Neuronal stem cell (in vitro differentiated cells): ENCODE measurements around the gene LGMN.

ENCODE experiments used
- DNase-seq: peaks from one replicate; pipeline ENCODE4 v3.0.0-alpha.2; 2013; ENCODE audit warnings: low spot score
- H2AFZ ChIP-seq: one replicate; pipeline ENCODE4 v1.6.1; 2013; ENCODE audit warnings: mild to moderate bottlenecking, low read length, inconsistent platforms
- H2AK5ac ChIP-seq: 2 replicates; pipeline ENCODE4 v1.6.1; 2013; ENCODE audit warnings: low read depth, mild to moderate bottlenecking, inconsistent platforms, low read length, moderate library complexity, mixed read lengths
- H2BK120ac ChIP-seq: 2 replicates; pipeline ENCODE4 v1.6.1; 2013; ENCODE audit warnings: low read depth, mild to moderate bottlenecking, inconsistent platforms, low read length, moderate library complexity, mixed read lengths
- H2BK12ac ChIP-seq: one replicate; pipeline ENCODE4 v1.6.1; 2013; ENCODE audit warnings: low read length, inconsistent platforms
- H2BK15ac ChIP-seq: 2 replicates; pipeline ENCODE4 v1.6.1; 2013; ENCODE audit warnings: mild to moderate bottlenecking, low read length, inconsistent platforms, mixed read lengths
- H2BK5ac ChIP-seq: one replicate; pipeline ENCODE4 v1.6.1; 2013; ENCODE audit warnings: inconsistent platforms, mild to moderate bottlenecking, low read length, moderate library complexity
- H3K14ac ChIP-seq: one replicate; pipeline ENCODE4 v1.6.1; 2013; ENCODE audit warnings: low read length, inconsistent platforms
- H3K18ac ChIP-seq: 2 replicates; pipeline ENCODE4 v1.6.1; 2013; ENCODE audit warnings: low read length, inconsistent platforms
- H3K23ac ChIP-seq: 2 replicates; pipeline ENCODE4 v1.6.1; 2013; ENCODE audit warnings: low read depth, mild to moderate bottlenecking, mixed read lengths, low read length, inconsistent platforms; ENCODE audit not compliant: poor library complexity
- H3K27ac ChIP-seq: replicated peaks from 3 replicates; pipeline ENCODE4 v1.5.1; 2013; ENCODE audit warnings: low read length, inconsistent platforms
- H3K27me3 ChIP-seq, 3 experiments: 2 replicates each; pipeline ENCODE4 v1.6.1; 2013; ENCODE audit warnings: low read length in 3 of 3, mild to moderate bottlenecking in 2 of 3, inconsistent platforms in 1 of 3, low read depth in 1 of 3, mixed read lengths in 1 of 3, moderate library complexity in 1 of 3; ENCODE audit not compliant: control insufficient read depth in 3 of 3, insufficient read depth in 3 of 3
- H3K36me3 ChIP-seq, 2 donors: replicated peaks in 1 of 2; 2 replicates each; pipeline ENCODE4 v1.6.1; 2013; ENCODE audit warnings: low read length in 2 of 2; ENCODE audit not compliant: control insufficient read depth in 2 of 2, insufficient read depth in 2 of 2
- H3K4ac ChIP-seq: 2 replicates; pipeline ENCODE4 v1.6.1; 2013; ENCODE audit warnings: inconsistent platforms, mild to moderate bottlenecking, low read length, moderate library complexity
- H3K4me1 ChIP-seq, 2 donors: 1 replicate in 1 of 2; 2 replicates in 1 of 2; pipeline ENCODE4 v1.6.1; 2013; ENCODE audit warnings: low read length in 2 of 2, low read depth in 1 of 2; ENCODE audit not compliant: control insufficient read depth in 2 of 2, insufficient read depth in 1 of 2
- H3K4me2 ChIP-seq: one replicate; pipeline ENCODE4 v1.6.1; 2013; ENCODE audit warnings: mild to moderate bottlenecking, low read length, inconsistent platforms; ENCODE audit not compliant: insufficient read depth, poor library complexity, severe bottlenecking
- H3K4me3 ChIP-seq, 2 donors: 2 replicates each; pipeline ENCODE4 v1.5.1; 2013; ENCODE audit warnings: low read length in 2 of 2, mild to moderate bottlenecking in 2 of 2, inconsistent platforms in 1 of 2, moderate library complexity in 1 of 2
- H3K79me1 ChIP-seq: one replicate; pipeline ENCODE4 v1.6.1; 2013; ENCODE audit warnings: low read depth, mild to moderate bottlenecking, inconsistent platforms, low read length, moderate library complexity
- H3K9ac ChIP-seq: one replicate; pipeline ENCODE4 v1.6.1; 2013; ENCODE audit warnings: mild to moderate bottlenecking, low read depth, low read length, inconsistent platforms; ENCODE audit not compliant: poor library complexity
- H3K9me3 ChIP-seq, 2 donors: replicated peaks in 1 of 2; 2 replicates each; pipeline versions ENCODE3 to v1.6.1; 2013; ENCODE audit warnings: low read length in 2 of 2, mild to moderate bottlenecking in 2 of 2, inconsistent platforms in 1 of 2, low read depth in 1 of 2, mixed read lengths in 1 of 2, moderate library complexity in 1 of 2; ENCODE audit not compliant: control insufficient read depth in 2 of 2, insufficient read depth in 1 of 2
- H4K8ac ChIP-seq: one replicate; pipeline ENCODE4 v1.6.1; 2013; ENCODE audit warnings: low read depth, mild to moderate bottlenecking, inconsistent platforms, low read length, moderate library complexity
- H4K91ac ChIP-seq: one replicate; pipeline ENCODE4 v1.6.1; 2013; ENCODE audit warnings: low read length, low read depth, mild to moderate bottlenecking, inconsistent platforms; ENCODE audit not compliant: poor library complexity
- WGBS, 2 donors: extraction: QIAGEN DNeasy Blood & Tissue Kit; methylation state at CpG; one replicate each; pipeline ENCODE4 v1.1.7; 2013; ENCODE audit warnings: missing lambda C conversion rate in 2 of 2, mixed read lengths in 1 of 2; ENCODE audit not compliant: insufficient read length in 2 of 2, insufficient replicate concordance in 1 of 2; ENCODE audit errors: extremely low coverage in 2 of 2; 5-methylcytosine and 5-hydroxymethylcytosine counted together

Gene LGMN

GRCh38 chr14:92687681-92688433 lies 60.6 kb downstream of the LGMN start:
- peak overlapping the region; percentile 89 for H3K18ac ChIP-seq
- peak overlapping the region; percentile 85 for H2BK15ac ChIP-seq
- peak overlapping the region; percentile 82 for H3K14ac ChIP-seq
- H2BK12ac ChIP-seq = no peak overlapping the region
- no CpG with 5 or more reads among the region's 80 CpGs for whole genome bisulfite sequencing, 2 donors
- H3K4me1 ChIP-seq = peaks cover 0 to 4% of the 10 kb centered on the region in 2 donors
- peaks cover 0 to 30% (median 11%) of the 10 kb centered on the region in 3 experiments for H3K27me3 ChIP-seq
- DNase-seq = peak; percentile 37
- H3K9me3 ChIP-seq = no peaks in the 10 kb centered on the region
- no peaks in the 10 kb centered on the region for H3K79me1 ChIP-seq
- H3K4me2 ChIP-seq = peak overlapping the region; percentile 94
- H2AK5ac ChIP-seq = peak overlapping the region; percentile 52
- H2BK120ac ChIP-seq = no peak overlapping the region
- H3K9ac ChIP-seq = peak overlapping the region; percentile 93
- no peak overlapping the region for H3K27ac ChIP-seq
- peak overlapping the region in 1 of 2 donors; percentile 76 for H3K4me3 ChIP-seq
- H4K91ac ChIP-seq = no peak overlapping the region
- peak overlapping the region; percentile 53 for H2BK5ac ChIP-seq
- H4K8ac ChIP-seq = peak overlapping the region; percentile 65
- H2AFZ ChIP-seq = no peak overlapping the region
- H3K36me3 ChIP-seq = peaks cover 0 to 3% of the 10 kb centered on the region in 2 donors
- peak overlapping the region; percentile 80 for H3K23ac ChIP-seq
- H3K4ac ChIP-seq = no peak overlapping the region

GRCh38 chr14:92686900-92687427 lies 61.5 kb downstream of the LGMN start:
- Histone ChIP-seq H3K27me3 (peaks cover 0 to 30% (median 11%) of the 10 kb centered on the region in 3 experiments), H2AFZ (peak overlapping the region; percentile 87), H2BK15ac (peak overlapping the region; percentile 85), H3K14ac (peak overlapping the region; percentile 99), H2BK12ac (peak overlapping the region; percentile 22), H3K27ac (no peak overlapping the region), H3K4me1 (peaks cover 0 to 4% of the 10 kb centered on the region in 2 donors), H3K4me3 (peak overlapping the region in 1 of 2 donors; percentile 76), H3K23ac (peak overlapping the region; percentile 31), H3K9me3 (no peaks in the 10 kb centered on the region), H4K8ac (peak overlapping the region; percentile 17), H2AK5ac (peak overlapping the region; percentile 84), H3K79me1 (no peaks in the 10 kb centered on the region), H3K9ac (peak overlapping the region; percentile 90), H3K18ac (peak overlapping the region; percentile 94), H4K91ac (no peak overlapping the region), H3K4me2 (peak overlapping the region; percentile 94), H2BK5ac (no peak overlapping the region), H3K4ac (peak overlapping the region; percentile 53), H3K36me3 (peaks cover 0 to 3% of the 10 kb centered on the region in 2 donors), H2BK120ac (peak overlapping the region; percentile 72)
- DNase-seq = peak; percentile 84
- WGBS, 2 donors = no CpG with 5 or more reads among the region's 45 CpGs

- Histone ChIP-seq H2BK5ac (no peak overlapping the region), H3K27ac (no peak overlapping the region), H3K4ac (no peak overlapping the region), H3K23ac (no peak overlapping the region), H3K79me1 (no peaks in the 10 kb centered on the region), H4K91ac (no peak overlapping the region), H2BK15ac (no peak overlapping the region), H3K4me1 (peaks cover 0 to 4% of the 10 kb centered on the region in 2 donors), H2BK12ac (no peak overlapping the region), H3K9ac (peak overlapping the region; percentile 45), H2AK5ac (no peak overlapping the region), H4K8ac (no peak overlapping the region), H3K4me2 (peak overlapping the region; percentile 14), H3K18ac (peak overlapping the region; percentile 89), H3K4me3 (no peak overlapping the region), H2AFZ (peak overlapping the region; percentile 87), H3K9me3 (no peaks in the 10 kb centered on the region), H3K36me3 (peaks cover 0 to 3% of the 10 kb centered on the region in 2 donors), H3K14ac (no peak overlapping the region), H2BK120ac (no peak overlapping the region), H3K27me3 (peaks cover 0 to 30% (median 11%) of the 10 kb centered on the region in 3 experiments)
- DNase-seq = no peak
- WGBS, 2 donors = no CpG with 5 or more reads among the region's 9 CpGs
Measured at GRCh38 chr14:92686411-92686899, 62.0 kb downstream of the LGMN start.

GRCh38 chr14:92685784-92686355 lies 62.6 kb downstream of the LGMN start:
- Histone ChIP-seq H3K9me3 (no peaks in the 10 kb centered on the region), H3K23ac (no peak overlapping the region), H3K4me2 (no peak overlapping the region), H2BK5ac (peak overlapping the region; percentile 39), H3K14ac (no peak overlapping the region), H2BK12ac (no peak overlapping the region), H4K91ac (no peak overlapping the region), H2BK120ac (no peak overlapping the region), H3K18ac (no peak overlapping the region), H3K4me3 (no peak overlapping the region), H2AK5ac (peak overlapping the region; percentile 63), H3K27ac (no peak overlapping the region), H3K79me1 (no peaks in the 10 kb centered on the region), H3K36me3 (peaks cover 0 to 3% of the 10 kb centered on the region in 2 donors), H3K4me1 (peaks cover 0 to 4% of the 10 kb centered on the region in 2 donors), H2AFZ (no peak overlapping the region), H3K4ac (no peak overlapping the region), H3K27me3 (peaks cover 0 to 30% (median 11%) of the 10 kb centered on the region in 3 experiments), H3K9ac (no peak overlapping the region), H4K8ac (no peak overlapping the region), H2BK15ac (no peak overlapping the region)
- WGBS, 2 donors = no CpG with 5 or more reads among the region's 4 CpGs
- no peak for DNase-seq
